CD4-positive, alpha-beta T cell treated with Interleukin-21 for 1 hour (primary cell): ENCODE results near the gene TWSG1.

Experiments
- DNase-seq: peaks from one replicate; pipeline ENCODE4 v3.0.0-alpha.2; 2020

The TWSG1 gene

GRCh38 chr18:9334329-9334972 lies at the start of gene TWSG1:
TWSG1 (plus strand) TSS chr18:9334773; CDS start chr18:9337230, 2,457 bp downstream.
- peak; percentile 96 for DNase-seq

DNA sequence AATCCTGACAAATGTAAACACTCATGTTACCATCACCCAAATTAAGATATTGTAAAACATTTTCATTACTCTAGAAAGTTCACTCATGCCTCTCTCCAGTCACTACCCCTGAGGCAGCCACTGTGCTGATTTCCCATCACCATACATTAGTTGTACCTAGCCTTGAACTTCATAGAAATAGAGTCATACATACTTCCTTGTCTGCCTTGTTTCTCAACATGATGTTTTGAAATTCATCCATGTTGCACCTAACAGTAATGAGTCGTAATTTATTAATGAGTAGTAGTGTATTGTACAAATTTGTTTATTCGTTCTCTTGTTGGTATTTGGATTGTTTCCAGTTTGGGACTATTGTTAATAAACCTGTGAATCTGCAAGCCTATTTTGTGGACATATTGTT lies 49.0 kb upstream of the TWSG1 start:
- no peak for DNase-seq

DNA sequence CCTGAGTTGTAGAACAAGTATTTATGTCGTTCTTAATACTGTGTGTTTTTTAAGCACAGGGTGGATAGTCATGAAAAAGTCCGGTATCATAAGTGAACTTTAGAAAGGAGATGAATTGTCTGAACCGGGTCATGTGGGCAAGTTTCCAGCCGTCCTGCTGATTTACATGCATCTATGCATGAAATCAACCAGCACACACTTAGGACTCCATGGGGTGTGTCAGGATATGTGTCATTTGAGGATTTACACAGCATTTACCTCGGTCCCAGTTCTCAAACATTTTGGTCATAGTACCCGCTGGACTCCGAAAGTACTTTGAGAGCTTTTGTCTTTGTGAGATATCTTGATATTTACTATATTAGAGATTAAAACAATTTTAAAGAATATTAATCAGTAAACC lies 47.5 kb upstream of the TWSG1 start:
- DNase-seq, result no peak

DNA sequence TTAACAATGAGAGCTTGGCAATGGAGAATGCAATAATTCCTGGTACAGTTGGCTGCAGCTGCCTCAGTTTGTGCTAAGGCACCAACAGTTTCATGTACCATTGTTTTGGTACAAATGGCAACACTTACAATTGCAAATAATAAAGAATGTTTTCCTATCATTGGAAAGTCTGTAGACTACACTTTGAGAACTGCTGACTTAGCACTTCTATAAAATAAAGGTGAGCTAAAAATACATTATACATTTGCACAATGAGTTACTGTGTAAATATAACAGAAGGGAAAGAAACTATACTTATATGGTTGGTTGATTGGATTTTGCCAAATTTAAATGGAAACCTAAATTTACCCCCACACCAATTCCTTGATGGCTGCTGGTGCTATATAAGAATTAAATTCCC lies 44.9 kb upstream of the TWSG1 start:
- DNase-seq, result no peak

GRCh38 chr18:9290156-9290555 lies 44.4 kb upstream of the TWSG1 start:
- DNase-seq, result no peak

GRCh38 chr18:9292047-9292446 lies 42.5 kb upstream of the TWSG1 start:
- DNase-seq, result no peak

DNA sequence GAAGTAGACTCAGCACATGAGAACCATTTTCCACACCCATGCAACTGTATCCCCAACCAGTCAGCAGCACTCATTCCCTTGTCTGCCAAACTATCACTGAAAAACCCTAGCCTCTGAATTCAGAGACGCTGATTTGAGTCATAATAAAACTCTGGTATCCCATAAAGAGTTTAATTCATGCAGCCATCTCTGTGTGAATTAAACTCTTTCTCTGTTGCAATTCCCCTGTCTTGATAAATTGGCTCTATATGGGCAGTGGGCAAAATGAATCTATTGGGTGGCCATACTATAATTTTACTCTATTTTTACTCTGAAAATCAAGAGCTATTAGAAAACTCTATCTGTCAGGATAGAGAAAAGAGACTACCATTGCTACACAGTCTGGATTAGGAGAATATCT lies 40.6 kb upstream of the TWSG1 start:
- no peak for DNase-seq

DNA sequence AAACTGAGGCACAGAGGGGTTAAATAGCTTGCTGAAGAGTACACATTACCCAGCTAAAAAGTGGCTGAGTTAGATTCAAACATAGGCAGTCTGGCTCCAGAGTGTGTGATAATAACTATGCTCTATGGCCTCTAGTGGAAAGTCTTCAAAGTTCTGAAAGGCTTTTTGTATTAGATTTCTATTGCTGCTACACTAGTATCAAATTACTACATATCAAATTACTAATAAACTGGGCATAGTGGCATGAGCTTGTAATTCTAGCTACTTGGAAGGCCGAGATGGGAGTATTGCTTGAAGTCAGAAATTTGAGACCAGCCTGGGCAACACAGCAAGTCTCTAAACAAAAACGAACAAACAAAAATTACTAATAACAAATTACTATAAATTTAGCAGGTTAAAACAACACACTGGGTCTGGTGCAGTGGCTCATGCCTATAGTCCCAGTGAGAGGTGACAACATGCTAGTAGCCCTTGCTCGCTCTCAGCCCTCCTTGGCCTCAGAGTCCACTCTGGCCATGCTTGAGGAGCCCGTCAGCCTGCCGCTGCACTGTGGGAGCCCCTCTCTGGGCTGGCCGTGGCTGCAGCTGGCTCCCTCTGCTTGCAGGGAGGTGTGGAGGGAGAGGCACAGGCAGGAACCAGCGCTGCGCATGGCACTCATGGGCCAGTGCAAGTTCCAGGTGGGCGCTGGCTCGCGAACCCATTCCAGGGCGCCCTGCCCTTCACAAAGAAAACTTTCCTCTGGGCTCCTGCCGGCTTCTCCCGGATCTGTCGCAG lies 38.2 kb upstream of the TWSG1 start:
- no peak for DNase-seq

DNA sequence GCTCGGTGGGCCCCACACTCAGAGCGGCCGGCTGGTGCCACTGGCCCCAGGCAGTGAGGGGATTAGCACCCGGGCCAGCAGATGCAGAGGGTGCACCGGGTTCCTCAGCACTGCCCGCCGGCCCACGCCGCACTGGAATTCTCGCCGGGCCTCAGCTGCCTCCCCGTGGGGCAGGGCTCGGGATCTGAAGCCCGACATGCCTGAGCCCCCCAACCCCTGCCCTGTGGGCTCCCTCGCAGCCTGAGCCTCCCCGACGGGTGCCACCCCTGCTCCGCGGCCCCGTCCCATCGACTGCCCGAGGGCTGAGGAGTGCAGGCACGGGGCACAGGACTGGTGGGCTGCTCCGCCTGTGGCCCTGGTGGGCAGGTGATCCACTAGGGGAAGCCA lies 37.6 kb upstream of the TWSG1 start:
- DNase-seq, result no peak

DNA sequence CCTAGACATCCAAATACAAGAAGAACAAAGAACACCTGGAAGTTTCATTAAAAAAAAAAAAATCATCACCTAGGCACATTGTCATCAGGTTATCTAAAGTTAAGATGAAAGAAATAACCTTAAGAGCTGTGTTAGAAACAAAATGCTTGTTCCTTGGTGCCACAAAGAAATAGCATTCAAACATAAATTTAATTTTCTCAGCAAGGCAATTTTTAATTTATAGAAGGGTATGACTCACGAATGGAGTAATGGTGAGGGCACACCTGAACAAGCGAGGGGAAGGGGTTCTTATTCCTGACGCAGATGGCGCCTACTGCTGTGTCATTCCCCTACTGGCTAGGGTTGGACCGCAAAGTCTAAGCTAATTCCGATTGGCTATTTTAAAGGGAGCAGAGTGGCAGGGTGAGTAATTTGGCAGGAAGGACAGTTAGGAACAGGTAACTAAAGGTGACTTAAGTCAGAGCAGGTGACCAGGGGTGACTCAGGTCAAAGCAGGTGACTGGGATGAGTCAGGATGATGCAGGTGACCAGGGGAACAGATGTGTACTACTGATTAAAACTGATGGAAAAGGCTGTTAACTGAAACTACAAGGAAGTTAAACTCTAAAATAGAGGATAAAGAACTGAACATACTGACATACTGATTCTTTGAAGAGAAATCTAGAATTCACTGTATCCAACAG lies 30.0 kb upstream of the TWSG1 start:
- DNase-seq, result no peak

DNA sequence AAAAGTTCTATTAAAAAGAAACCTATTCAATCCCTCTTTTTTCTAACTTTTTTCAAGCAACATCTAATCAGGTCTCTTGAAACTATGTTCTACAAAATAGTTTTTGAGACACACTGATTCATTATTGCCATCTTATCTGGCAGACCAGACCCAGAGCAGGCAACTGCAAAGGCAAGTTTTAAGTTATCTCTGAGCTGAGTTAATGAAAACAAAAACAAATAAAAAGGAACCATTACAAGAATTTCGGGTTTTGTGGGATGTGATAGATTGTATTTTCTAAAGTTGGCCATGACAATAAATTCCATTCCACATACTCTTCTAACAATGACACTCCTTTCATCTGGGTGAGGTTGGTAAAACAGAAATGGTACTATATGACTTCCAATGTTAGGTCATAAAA lies 15.2 kb upstream of the TWSG1 start:
- no peak for DNase-seq

GRCh38 chr18:9321017-9321452 lies 13.5 kb upstream of the TWSG1 start:
- DNase-seq, result no peak

DNA sequence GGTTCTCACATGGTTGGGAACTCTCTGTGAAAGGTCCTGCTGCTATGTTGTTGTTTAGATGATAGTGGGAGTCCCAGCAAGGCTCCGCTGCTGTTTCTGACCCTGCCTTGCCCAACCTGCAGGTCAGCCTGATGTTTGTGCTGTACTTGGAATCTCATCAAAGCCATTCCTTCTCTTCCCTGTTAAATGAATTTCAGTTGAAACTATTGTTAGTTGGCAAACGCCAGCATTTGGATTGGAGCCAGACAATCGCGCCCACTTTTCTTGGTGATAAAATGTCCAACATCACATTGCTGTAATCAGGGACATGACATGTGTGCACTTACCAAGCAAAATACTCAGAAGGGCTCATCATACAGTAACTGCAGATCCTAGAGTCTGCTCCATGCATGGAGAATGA lies 12.8 kb upstream of the TWSG1 start:
- no peak for DNase-seq

DNA sequence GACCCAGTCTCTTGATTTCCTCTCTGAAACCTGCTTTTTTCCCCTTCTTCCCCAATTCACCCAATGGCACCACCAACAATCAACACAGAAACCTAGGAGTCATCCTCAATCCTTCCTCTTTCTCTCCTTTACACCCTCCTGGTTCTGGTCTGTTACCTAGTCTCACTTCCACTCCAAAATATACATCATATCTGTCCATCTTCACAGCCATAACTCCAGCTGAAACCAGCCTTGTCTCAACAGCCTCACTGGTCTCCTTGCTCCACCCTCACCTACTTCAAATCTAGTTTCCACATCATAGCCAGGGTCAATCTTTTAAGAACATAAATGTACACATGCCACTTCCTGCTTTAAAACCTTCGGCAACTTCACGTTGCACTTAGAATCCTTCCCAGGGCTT lies 11.8 kb upstream of the TWSG1 start:
- DNase-seq, result no peak

DNA sequence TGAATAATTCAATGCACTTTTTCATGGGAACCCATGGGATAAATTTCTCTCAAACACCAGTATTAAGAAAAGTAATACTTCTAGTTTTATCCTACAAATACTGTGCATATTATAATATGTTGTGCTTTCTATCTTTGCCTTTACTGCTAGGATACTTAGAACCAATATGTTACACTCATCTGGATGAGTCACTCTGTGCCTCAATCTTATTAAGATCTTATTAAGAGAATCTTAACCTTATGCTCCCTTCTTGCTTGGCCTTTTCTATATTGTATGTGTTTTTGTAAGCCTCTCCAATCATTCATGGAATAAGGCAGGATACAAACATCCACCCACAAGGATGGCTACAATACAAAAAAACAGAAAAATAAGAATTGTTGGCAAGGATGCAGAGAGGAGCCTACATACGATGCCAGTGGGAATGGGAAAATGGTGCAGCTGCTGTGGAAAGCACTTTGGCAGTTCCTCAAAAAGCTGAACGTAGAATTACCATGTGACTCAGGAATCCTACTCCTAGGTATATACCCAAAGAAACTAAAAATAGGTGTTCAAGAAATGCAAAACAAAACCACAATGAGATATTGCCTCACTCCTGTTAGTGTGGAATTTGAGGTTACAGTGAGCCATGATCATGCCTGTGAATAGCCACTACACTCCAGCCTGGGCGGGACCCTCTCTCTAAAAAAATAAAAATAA lies 10.7 kb upstream of the TWSG1 start:
- DNase-seq, result no peak

GRCh38 chr18:9325716-9326115 lies 8.9 kb upstream of the TWSG1 start:
- DNase-seq, result no peak

DNA sequence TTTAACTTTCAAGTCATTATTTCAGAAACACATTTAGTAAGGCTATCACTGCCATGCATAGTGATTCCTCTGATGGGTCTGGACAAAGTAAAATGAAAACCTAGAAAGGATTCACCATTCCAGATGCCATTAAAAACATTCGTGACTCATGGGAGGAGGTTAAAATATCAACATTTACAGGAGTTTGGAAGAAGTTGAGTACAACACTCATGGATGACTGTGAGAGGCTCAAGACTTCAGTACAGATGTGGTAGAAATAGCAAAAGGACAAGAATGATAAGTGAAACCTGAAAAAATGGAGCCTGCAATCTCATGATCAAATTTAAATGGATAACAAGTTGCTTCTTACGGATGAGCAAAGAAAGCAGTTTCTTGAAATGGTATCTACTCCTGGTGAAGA lies 5.8 kb upstream of the TWSG1 start:
- no peak for DNase-seq

DNA sequence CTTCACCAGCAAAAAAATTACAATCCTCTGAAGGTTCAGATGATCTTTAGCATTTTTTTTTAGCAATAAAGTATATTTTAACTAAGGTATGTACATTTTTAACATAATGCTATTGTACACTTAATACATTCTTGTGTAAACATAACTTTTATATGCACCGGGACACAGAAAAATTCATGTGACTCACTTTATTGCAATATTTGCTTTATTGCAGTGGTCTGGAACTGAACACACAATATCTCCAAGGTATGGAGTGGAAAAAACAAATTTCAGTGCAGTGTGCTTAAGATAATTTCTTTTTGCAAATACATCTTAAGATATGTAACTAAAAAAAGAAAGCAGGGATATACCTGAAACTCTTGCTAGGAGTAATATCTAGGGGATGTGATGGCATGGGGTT lies 5.1 kb upstream of the TWSG1 start:
- DNase-seq, result no peak

GRCh38 chr18:9330419-9330818 lies 4.2 kb upstream of the TWSG1 start:
- DNase-seq, result no peak

DNA sequence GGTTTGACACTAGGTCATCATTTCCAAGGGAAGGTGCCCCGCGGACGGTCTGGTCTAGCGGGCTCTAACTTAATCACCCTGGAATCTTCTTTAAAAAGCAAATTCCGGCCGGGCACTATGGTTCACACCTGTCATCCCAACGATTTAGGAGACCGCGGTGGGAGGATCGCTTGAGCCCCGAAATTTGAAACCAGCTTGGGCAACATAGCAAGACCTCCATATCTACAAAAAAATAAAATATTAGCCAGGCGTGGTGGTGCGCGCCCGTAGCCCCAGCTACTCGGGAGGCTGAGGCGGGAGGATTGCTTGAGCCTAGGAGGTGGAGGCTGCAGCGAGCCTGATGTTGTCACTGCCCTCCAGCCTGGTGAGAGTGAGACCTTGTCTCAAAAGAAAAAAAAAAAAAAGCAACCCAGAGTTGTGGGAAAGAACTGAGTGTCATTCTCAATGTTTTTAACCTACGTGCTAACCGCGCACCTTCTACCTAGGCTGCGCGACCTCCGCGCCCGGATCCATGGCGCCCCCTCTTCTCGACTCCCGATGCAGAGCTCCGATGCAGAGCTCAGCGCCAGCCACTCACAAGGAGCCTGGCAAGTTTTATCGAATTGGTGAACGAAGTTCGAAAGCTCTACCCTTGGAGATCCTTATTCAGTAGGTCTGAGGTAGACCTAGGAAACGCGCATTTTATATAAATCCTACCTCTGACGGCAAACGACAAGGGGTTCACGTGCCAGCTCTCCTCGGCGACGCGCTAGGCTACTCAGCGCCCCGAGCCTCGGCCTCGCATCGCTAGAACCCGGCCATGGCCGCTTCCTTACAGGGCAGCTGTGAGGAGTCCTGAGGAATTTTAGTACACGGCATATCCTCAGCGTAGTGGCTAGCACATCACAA lies 888 bp upstream of the TWSG1 start:
- peak; percentile 61 for DNase-seq

GRCh38 chr18:9334973-9335696 lies 562 bp downstream of the TWSG1 start:
- peak; percentile 42 for DNase-seq

GRCh38 chr18:9335697-9336045 lies 1.1 kb downstream of the TWSG1 start:
- no peak for DNase-seq
